AG20443 (cell line): ENCODE measurements around the gene KRTAP10-8.
"Not testable (repeated sequence)": the region's sequence is repeated elsewhere in the genome, so short reads cannot be mapped to it uniquely, and the experiment has no call there.

Experiments
- DNase-seq: peaks from one replicate; pipeline ENCODE4 v3.0.0; 2012; ENCODE audit warnings: low spot score, mixed read lengths

Gene KRTAP10-8

DNA sequence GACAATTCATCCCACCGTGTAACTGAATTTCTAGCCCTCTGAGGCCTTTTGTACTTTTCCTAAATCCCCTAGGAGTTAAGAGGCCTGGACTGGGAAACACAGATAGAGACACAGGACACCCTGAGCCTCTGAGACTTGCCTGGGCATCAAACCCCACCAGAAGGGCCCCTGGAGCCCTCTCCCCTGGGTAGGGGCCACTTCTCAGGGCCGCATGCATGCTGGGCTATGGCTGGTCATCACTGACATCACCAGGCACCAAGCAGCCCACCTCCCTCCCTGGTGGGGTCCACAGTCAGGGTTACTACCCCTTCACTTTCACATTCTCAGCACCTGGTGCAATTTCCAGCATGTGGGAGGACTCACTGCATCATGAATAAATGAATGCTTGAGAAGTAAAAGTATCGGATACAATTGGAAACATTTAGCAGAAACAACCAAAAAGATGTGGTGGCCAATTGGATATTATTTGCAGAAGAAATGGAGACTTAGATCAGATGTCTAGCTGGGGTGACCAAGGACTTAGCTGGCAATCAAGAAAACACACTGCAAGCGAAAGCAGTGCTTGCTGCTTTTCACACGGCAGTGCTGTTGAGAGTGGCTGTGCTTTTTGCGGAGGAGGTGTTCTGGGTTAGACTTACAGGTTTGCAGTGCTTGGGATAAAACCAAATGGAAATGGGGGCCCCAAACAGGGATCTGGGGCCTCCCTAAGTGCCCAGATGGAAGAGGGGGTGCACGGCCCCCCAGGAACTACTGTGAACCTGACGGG is 12.4 kb upstream of the KRTAP10-8 start:
- no peak for DNase-seq

- not testable (repeated sequence) for DNase-seq
Observed at GRCh38 chr21:44600118-44600978, 11.5 kb upstream of the KRTAP10-8 start, which contains the start of gene KRTAP10-7. Gene KRTAP10-7, plus strand, starts transcription at chr21:44600597. Its CDS starts 25 bp downstream, at chr21:44600622.

DNA sequence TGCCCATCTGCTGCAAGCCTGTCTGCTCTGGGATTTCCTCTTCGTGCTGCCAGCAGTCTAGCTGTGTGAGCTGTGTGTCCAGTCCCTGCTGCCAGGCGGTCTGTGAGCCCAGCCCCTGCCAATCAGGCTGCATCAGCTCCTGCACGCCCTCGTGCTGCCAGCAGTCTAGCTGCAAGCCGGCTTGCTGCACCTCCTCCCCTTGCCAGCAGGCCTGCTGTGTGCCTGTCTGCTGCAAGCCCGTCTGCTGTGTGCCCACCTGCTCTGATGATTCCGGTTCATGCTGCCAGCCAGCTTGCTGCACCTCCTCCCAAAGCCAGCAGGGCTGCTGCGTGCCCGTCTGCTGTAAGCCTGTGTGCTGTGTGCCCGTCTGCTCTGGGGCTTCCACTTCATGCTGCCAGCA is 10.8 kb upstream of the KRTAP10-8 start:
- not testable (repeated sequence) for DNase-seq

DNA sequence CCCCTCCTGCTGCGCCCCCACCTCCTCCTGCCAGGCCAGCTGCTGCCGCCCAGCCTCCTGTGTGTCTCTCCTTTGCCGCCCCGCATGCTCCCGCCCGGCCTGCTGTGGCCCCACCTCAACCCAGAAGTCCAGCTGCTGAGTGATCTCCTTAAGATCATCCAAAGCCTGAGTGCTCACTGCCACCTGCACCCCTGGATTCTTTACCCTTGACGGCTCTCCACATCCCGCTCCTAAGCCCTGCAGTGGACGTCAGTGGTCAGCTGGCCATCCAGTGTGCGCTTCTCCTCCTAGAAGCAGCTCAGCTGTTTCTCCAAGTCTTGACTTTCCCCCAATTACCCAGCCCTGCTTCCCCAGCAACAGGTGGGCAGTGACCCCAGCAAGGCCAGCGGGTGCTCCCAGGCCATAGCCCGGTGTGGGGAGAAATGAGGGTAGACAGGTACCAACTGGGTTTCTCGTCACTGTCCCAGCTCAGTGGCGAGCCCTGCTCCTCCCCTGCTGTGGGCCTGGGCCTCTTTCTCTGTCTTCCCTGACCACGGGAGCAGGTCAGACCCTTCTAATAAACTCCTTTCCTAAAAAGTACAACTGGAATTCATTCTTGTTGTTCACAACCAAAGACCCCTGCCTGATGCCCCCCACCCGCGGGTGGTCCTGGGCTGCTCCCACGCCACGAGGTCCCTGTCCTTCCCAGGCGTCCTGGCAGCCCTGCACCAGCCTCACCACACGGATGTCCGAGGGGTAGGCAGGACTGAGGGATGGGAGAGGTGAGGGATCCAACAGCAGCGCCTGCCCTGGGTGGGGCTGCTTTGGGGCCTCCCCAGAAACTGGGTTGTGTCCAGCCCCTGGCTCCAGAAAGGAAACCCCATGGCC is 10.1 kb upstream of the KRTAP10-8 start:
- DNase-seq: no peak

GRCh38 chr21:44602463-44602850 is 9.4 kb upstream of the KRTAP10-8 start:
- DNase-seq: no peak

GRCh38 chr21:44603109-44603875 is 8.6 kb upstream of the KRTAP10-8 start:
- DNase-seq: no peak

GRCh38 chr21:44603911-44604310 is 8.0 kb upstream of the KRTAP10-8 start:
- DNase-seq: no peak

- no peak for DNase-seq
Observed at GRCh38 chr21:44606495-44606894, 5.4 kb upstream of the KRTAP10-8 start.

- DNase-seq: no peak
Observed at GRCh38 chr21:44609193-44609592, 2.7 kb upstream of the KRTAP10-8 start.

- not testable (repeated sequence) for DNase-seq
Observed at GRCh38 chr21:44610157-44610843, 1.6 kb upstream of the KRTAP10-8 start.

GRCh38 chr21:44611551-44611950 is 328 bp upstream of the KRTAP10-8 start:
- no peak for DNase-seq

- DNase-seq: no peak
Observed at GRCh38 chr21:44612669-44613229, 870 bp downstream of the KRTAP10-8 start.

- no peak for DNase-seq
Observed at GRCh38 chr21:44613386-44614155, 1.7 kb downstream of the KRTAP10-8 start.

DNA sequence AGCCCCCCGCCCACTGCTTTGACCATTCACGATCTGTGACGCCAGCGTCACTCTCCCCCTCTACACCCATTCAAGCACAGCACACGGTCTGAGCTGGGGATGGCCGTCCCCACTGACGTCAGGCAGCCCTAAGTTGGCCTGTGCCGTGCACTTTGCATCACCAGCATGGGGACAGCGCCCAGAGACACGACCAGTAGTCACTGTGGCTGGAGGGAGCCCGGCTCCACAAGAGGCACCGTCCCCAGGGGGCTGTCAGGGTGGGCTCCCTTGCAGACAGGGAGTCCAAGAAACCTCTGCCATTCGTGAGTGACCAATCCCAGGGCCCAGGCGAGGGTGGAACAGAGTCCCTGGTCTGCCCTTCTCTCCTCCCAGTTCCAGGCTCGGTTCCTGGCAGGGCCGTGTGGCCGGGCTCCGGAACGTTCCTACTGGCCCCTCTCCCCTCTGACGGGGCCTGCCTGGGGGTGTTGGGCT is 2.3 kb downstream of the KRTAP10-8 start:
- no peak for DNase-seq

- no peak for DNase-seq
Observed at GRCh38 chr21:44614961-44615391, 3.1 kb downstream of the KRTAP10-8 start.

- DNase-seq: no peak
Observed at GRCh38 chr21:44615466-44615865, 3.6 kb downstream of the KRTAP10-8 start.

DNA sequence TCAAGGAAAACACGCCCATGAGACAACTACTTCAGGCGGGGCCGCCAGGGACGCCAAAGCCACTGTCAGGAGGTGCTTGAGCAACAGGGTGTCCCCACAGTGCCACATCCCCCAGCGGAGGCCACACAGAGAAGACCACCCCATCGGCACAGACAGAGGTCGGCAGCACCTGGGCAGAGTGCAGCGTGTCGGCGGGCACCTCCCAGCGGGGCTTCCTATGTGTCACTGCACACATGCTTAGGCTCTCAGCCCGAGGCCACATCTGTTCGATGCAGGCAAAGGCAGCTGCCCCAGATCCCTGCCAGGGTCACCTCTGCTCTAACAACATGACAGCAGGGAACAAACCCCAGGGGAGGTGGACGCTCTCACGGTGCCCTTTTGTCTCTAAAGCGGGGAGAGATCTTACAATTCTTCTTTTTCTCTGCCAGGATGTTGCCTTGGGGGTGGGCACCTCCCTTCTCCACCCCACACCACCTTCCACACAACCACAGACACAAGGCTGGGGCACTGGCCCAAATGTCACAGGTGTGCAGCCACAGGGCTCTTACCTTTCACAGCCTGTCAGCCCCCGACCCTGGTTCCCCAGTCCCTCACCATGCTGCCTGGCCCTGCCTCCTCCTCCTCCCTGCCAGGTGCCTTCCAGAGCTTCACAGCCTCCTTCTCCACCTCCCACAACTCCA is 4.2 kb downstream of the KRTAP10-8 start:
- DNase-seq: no peak

GRCh38 chr21:44616591-44616926 is 4.7 kb downstream of the KRTAP10-8 start:
- DNase-seq: no peak

GRCh38 chr21:44617071-44617501 is 5.2 kb downstream of the KRTAP10-8 start:
- DNase-seq: no peak
